ENCODE measurements around the gene CACNA1A.
A peak's percentile ranks its signal among the peaks of the same experiment; 100 is the strongest.
"Not testable (repeated sequence)": the region's sequence is repeated elsewhere in the genome, so short reads cannot be mapped to it uniquely, and the experiment has no call there.

CACNA1A gene

DNA sequence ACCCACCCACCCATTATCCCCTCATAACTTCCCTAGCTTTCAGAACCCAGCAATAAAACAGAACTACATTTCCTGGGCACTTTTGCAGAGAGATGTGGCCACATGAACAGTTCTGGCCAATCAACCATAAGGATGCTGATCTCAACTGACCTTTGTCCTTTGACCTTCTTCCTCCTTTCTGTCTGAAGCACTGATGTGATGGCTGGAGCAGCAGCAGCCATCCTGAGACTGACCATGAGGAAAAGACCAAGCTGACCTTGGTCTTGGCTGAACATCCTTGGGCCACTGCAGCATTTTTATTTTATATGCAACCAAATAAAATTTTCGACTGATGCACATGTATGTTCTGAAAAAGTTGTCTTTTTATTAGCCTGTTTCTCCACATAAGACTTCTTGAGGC, 33.1 kb upstream of the CACNA1A start:
- TF ChIP-seq, protein P1, sequence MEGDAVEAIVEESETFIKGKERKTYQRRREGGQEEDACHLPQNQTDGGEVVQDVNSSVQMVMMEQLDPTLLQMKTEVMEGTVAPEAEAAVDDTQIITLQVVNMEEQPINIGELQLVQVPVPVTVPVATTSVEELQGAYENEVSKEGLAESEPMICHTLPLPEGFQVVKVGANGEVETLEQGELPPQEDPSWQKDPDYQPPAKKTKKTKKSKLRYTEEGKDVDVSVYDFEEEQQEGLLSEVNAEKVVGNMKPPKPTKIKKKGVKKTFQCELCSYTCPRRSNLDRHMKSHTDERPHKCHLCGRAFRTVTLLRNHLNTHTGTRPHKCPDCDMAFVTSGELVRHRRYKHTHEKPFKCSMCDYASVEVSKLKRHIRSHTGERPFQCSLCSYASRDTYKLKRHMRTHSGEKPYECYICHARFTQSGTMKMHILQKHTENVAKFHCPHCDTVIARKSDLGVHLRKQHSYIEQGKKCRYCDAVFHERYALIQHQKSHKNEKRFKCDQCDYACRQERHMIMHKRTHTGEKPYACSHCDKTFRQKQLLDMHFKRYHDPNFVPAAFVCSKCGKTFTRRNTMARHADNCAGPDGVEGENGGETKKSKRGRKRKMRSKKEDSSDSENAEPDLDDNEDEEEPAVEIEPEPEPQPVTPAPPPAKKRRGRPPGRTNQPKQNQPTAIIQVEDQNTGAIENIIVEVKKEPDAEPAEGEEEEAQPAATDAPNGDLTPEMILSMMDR (IDR thresholded peaks at IDR 0.05; ENCODE audit: extremely low read depth, missing control alignments): no peak
- DNase-seq (ENCODE audit: low spot score): no peak

DNA sequence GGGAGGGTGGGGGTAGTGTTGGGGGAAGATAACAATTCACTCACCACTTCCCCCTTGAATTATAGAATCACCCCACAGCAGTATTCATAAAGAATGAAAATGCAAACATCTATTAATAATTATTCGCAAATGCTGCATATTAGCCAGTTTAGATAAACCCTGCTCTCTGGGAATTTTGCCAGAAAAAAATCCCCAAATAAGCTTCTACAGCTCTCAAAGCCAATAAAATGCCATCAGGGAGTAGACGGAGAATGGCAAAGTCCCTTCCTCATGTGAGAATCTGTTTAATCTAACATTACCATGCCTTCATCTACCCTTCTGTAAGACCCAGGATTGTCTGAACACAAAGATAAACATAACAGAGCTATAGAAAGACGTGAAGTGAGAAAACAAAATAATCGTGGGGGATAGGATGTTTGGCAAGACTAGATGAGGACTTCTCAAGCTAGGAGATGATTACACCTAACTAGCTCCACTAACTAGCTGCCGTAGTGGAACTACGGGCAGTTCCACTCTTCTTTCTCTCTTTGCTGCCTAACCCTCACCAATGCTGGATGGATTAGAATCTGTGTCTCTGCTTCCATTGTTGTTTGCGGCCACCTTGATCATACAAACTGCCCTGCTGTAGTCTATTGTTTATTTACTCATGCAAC, 32.4 kb upstream of the CACNA1A start:
- TF ChIP-seq, protein P1 (IDR thresholded peaks at IDR 0.05; ENCODE audit: extremely low read depth, missing control alignments): no peak
- DNase-seq (ENCODE audit: low spot score): no peak

DNA sequence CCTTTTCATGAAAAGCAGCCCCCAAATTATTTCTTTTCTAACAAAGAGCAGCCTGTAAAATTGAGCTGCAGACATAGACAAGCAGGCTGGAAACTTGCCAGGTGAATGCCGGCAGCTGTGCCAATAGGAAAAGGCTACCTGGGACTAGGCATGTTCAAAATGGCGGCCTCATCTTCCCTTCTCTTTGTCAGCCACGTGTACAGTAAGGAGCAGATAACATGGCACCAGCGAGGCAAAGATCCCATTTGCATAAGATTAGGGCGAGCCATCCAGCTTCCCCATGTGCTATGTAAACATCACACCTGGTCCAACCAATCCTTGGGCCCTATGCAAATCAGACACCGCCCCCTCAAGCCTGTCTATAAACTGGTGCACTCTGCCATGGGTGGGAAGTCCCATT, 31.2 kb upstream of the CACNA1A start:
- no peak for DNase-seq (ENCODE audit: low spot score)
- TF ChIP-seq, protein P1 (IDR thresholded peaks at IDR 0.05; ENCODE audit: extremely low read depth, missing control alignments): no peak

DNA sequence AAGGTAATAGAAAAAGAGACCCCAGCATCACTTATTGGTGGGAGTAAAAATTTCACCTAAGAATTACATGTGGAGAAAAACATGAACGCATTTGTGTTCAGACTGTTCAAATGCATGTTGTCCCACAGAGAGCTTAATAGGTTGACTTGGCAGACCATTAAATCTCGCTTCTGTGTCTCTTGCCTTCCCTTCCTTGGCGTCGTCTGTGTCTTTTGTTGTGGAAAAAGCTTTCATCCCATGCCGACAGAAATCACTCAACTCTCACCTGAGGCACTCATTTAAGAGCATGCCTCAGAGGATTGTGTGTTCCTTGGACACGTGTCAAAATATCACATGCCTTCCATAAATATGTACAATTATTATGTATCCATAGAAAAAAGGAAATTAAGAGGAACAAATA, 24.4 kb upstream of the CACNA1A start:
- no peak for DNase-seq (ENCODE audit: low spot score)
- TF ChIP-seq, protein P1 (IDR thresholded peaks at IDR 0.05; ENCODE audit: extremely low read depth, missing control alignments): no peak

DNA sequence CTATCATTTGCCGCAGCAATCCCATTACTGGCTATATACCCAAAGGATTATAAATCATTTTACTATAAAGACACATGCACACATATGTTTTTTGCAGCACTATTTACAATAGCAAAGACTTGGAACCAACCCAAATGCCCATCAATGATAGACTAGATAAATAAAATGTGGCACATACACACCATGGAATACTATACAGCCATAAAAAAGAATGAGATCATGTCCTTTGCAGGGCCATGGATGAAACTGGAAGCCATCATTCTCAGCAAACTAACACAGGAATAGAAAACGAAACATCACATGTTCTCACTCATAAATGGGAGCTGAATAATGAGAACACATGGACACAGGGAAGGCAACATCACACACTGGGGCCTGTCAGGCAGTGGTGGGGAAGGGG, 23.4 kb upstream of the CACNA1A start:
- DNase-seq (ENCODE audit: low spot score): not testable (repeated sequence)

DNA sequence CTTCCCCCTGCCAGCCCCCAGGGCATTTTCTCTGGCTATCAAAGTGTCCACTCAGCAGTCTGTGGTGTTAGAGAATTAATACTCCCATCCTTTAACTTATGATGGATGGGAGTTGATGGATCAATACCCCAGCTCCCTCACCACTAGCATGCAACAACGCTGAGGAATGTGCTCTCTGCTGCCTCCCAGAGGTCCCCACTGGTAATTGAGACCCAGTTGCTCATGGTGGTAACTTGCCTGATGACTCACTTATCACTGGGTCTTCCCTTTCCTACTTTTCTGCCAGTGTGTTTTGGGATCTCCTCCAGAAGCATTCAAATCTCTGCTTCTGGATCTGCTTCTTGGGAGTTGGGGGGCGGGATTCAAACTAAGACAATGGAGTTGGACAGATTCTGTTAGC, 20.3 kb upstream of the CACNA1A start:
- no peak for DNase-seq (ENCODE audit: low spot score)
- TF ChIP-seq, protein P1 (IDR thresholded peaks at IDR 0.05; ENCODE audit: extremely low read depth, missing control alignments): peak; percentile 38

DNA sequence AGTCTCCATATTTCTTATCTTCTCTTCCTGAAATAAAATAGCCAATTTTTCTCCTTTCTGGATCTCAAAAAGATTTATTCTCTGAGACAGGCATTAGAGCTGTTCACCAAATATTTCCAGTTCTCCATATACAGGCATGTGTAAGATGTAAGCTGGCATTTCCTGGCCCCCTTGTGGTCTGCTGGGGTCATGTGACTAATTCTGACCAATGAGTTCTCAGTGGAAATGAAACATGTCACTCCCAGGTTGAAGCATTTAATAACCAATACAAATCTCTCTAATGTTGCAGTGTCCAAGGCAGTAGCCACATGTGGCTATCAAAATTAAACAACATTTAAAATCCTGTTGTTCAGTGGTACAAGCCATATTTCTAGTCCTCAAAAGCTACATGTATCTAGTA, 14.8 kb upstream of the CACNA1A start:
- DNase-seq (ENCODE audit: low spot score): no peak
- TF ChIP-seq, protein P1 (IDR thresholded peaks at IDR 0.05; ENCODE audit: extremely low read depth, missing control alignments): no peak

DNA sequence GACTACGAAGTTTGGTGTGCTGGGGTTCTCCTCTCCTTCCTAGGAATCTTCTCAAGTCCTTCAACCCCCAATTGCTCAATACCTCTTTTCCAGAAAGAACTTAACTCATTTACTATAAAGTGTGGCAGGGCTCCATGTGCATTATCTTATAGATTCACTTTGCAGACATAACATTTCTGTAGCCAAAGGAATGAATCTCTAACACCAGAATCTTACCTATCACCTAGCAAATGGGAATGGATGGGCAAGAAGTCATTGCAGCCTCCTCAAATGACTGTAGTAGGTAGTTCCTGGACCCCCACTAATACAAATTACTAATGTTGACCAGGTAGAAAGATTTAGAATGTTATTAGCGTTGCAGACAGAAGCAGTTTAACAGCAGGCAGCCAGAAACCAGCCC, 5.7 kb upstream of the CACNA1A start:
- TF ChIP-seq, protein P1 (IDR thresholded peaks at IDR 0.05; ENCODE audit: extremely low read depth, missing control alignments): no peak
- DNase-seq (ENCODE audit: low spot score): no peak

Measured in GM20000 (cell line).